Epithelial cell of proximal tubule (primary cell): Measurements from ENCODE around the gene TFIP11. TPM values are rescaled to one million over a fixed set of nuclear protein-coding genes. Genes with fewer than 3 reads are reported as not detected.

Experiments used
- DNase-seq: peaks from one replicate; pipeline ENCODE4 v3.0.0-alpha.2; 2011; ENCODE audit warnings: low read depth
- H3K4me3 ChIP-seq: 2 replicates; pipeline ENCODE4 v1.5.1; 2011; ENCODE audit warnings: low read depth, mild to moderate bottlenecking, low read length
- CTCF ChIP-seq: conservative IDR thresholded peaks from 2 replicates; pipeline ENCODE4 v1.5.1; 2012; ENCODE audit warnings: low read depth, mild to moderate bottlenecking, low read length
- total RNA-seq: library from RNA; depleted of rRNA; stranded (reverse); fragments of >200 nt; gene quantifications from 2 replicates; pipeline ENCODE4 v1.2.3, GENCODE V29; 2015

TFIP11 gene
- total RNA-seq, 1 donor from 2014 or later, result 17.8 TPM

GRCh38 chr22:26508148-26508547, 4.1 kb downstream of the TFIP11 start:
- DNase-seq, result no peak
- no peak for TF ChIP-seq CTCF
- no peak overlapping the region for H3K4me3 ChIP-seq

- TF ChIP-seq CTCF, result no peak
- no peak for DNase-seq
- H3K4me3 ChIP-seq, result no peak overlapping the region
These were observed 8.5 kb downstream of the TFIP11 start for GRCh38 chr22:26503758-26504157.

DNA sequence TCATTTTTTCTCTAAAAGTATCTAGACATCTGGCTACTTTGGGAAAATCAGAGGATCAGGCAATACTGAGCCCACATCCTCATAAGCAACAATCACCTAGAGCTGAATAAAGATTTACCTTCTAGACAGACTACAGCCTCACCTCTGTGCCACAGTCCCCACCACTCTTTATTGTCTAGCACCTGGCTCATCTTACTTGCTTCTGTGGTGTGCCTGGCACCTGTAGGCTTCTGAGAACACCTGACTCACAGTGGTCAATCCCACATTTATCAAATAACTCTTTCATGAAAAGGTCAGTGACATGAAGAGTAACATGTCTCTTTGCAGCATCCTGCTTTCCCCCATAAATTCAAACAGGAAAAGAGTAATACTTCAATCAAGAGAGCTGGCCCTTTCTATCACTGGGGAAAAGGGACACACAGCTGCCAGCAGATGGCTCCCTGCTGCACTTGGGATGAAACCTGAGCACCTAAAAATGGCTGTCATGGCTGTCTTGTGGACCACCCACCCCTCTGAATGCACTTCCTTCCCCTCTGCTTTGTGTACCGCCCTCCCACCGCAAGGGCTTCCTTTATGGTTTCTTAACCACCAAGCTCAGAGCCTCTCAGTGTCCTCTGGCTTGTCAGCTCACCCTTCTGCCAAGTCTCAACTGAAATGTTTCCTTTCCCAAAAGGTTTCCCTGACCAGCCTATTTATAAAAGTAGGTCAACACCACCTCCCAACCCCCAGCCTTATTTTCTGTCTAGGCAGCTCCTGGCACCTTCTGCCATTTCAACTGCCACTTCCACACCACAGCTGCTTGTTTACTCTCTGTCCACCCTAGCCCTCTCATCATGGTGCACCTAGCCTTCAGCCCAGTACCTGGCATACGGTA, 9.3 kb downstream of the TFIP11 start:
- TF ChIP-seq CTCF, result peak; percentile 76
- no peak for DNase-seq
- no peak overlapping the region for H3K4me3 ChIP-seq

GRCh38 chr22:26501996-26502395, 10.3 kb downstream of the TFIP11 start:
- TF ChIP-seq CTCF, result no peak
- no peak for DNase-seq
- no peak overlapping the region for H3K4me3 ChIP-seq

GRCh38 chr22:26499188-26499703, 13.0 kb downstream of the TFIP11 start:
- no peak for TF ChIP-seq CTCF
- DNase-seq, result no peak
- H3K4me3 ChIP-seq, result no peak overlapping the region

DNA sequence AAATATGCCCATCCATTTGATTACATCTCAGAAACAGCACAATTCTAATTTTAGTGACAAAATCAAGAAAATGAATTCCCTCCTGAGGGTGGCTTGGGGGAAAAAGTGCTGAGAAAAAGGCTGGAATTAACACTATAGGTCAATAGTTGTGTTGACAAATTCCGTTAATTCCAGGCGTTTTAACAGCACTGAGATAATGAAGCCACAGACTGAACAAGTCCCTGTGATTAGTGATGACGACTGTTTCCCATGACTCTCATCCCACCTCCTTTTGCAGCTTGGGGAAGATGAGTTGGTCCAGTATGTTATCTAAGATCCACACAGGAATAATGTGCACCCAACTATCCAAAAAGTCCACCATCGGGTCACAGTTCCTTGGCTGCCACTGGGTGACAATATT, 15.8 kb downstream of the TFIP11 start:
- no peak for TF ChIP-seq CTCF
- DNase-seq, result no peak
- no peak overlapping the region for H3K4me3 ChIP-seq

- TF ChIP-seq CTCF, result no peak
- DNase-seq, result no peak
- no peak overlapping the region for H3K4me3 ChIP-seq
These were observed 17.8 kb downstream of the TFIP11 start for GRCh38 chr22:26494506-26494905.
